HEK293 (cell line): ENCODE measurements around the gene OR10AD1.

Experiments used
- ZBTB7A ChIP-seq: fragments of 450-650 bp; formaldehyde crosslinking; IDR thresholded peaks from 2 replicates; pipeline ENCODE4 v1.5.1; 2016; ENCODE audit warnings: low read depth, missing biosample characterization, missing genetic modification characterization
- ZNF114 ChIP-seq: fragments of 450-650 bp; formaldehyde crosslinking; IDR thresholded peaks from 2 replicates; pipeline ENCODE4 v1.5.0; 2017; ENCODE audit warnings: missing biosample characterization, missing genetic modification characterization

DNA sequence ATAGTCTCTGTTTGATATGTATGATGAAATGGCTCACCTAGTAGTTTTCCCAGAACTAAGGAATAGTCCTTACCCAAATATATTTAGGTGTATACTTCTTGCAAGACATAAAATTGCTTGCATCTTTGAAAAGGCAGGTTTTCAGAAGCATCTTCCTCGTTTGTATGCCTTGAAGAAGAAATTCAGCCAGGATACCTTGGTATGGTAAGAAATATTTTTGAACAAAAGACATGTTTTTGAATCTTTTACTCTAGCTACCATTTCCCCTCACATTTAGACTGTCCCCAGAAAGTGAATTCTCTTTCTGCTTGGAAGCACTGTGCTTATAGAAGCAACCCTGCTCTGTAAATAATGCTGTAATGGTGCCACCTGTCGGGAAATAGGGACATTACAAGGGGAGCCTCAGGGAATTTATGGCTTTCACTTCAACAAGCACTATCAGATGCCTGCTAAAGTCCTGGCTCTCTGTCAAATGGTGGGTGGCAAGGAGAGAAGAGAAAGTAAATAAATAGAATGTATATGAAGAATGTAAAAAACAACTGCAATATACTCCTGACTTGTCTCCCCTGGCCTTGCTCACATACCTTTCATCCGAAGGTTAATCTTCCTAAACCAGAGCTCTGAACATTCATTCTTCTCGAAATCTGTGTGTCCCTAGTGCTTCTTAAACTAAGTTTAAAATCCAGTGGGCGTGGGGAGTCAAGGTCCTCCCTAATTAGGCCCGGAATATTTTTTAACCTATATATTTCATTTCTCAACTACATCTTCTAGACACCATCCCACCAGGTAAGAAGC, 13.6 kb downstream of the OR10AD1 start:
- no peak for TF ChIP-seq ZBTB7A (tag by site-specific recombination)
- TF ChIP-seq ZNF114 (tag by site-specific recombination) = no peak
